Measurements from ENCODE around the gene JPT1. TPM values are rescaled to one million over a fixed set of nuclear protein-coding genes. Genes with fewer than 3 reads are reported as not detected.

The JPT1 gene
- total and polyA plus RNA-seq, 2 experiments from 2014 or later: 103 to 172 TPM

DNA sequence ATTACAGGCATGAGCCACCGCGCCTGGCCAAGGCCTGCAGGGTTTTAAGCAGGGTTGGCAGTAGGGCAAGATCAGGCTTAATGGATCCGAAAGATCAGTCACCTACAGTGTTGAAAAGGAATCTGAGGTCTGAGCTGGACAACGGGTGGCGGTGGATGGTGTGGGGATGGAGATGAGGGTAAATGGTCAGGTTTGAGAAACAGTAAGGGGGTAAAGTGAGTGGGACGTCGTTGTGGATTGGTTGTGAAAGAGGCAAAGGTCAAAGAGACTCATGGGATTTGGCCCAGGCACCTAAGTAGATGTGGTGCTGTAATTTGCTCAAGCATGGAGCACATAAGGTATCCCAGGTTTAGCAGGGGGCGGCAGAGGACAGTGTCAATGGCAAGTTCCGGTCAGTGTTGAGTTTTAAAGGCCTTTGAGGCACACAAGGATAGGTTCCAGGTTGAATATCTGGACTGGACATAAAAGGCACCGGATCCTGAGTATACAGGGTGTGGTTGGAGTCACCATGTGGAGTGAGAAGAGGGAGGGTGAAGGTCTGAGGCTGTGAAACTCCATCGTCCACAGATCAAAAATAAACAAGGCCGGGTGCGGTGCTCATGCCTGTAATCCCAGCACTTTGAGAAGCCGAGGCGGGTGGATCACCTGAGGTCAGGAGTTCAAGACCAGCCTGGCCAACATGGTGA is 67.7 kb downstream of the JPT1 start:
- no peaks in the 10 kb centered on the region for H3K36me3 ChIP-seq (replicated peaks; ENCODE audit: insufficient read depth, low read depth)
- H3K4me1 ChIP-seq (ENCODE audit: insufficient read depth): peaks cover 48% of the 10 kb centered on the region
- TF ChIP-seq, protein P1, sequence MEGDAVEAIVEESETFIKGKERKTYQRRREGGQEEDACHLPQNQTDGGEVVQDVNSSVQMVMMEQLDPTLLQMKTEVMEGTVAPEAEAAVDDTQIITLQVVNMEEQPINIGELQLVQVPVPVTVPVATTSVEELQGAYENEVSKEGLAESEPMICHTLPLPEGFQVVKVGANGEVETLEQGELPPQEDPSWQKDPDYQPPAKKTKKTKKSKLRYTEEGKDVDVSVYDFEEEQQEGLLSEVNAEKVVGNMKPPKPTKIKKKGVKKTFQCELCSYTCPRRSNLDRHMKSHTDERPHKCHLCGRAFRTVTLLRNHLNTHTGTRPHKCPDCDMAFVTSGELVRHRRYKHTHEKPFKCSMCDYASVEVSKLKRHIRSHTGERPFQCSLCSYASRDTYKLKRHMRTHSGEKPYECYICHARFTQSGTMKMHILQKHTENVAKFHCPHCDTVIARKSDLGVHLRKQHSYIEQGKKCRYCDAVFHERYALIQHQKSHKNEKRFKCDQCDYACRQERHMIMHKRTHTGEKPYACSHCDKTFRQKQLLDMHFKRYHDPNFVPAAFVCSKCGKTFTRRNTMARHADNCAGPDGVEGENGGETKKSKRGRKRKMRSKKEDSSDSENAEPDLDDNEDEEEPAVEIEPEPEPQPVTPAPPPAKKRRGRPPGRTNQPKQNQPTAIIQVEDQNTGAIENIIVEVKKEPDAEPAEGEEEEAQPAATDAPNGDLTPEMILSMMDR (IDR thresholded peaks at IDR 0.05; ENCODE audit: poor library complexity): no peak
- TF ChIP-seq EZH2phosphoT487 (IDR thresholded peaks at IDR 0.05; ENCODE audit: low read depth, severe bottlenecking, unreplicated experiment) (no peak), EZH2 (IDR thresholded peaks at IDR 0.05; ENCODE audit: borderline replicate concordance) (no peak)
- peak overlapping the region; percentile 99 for H3K27ac ChIP-seq
- peak overlapping the region; percentile 91 for H3K4me2 ChIP-seq
- WGBS (ENCODE audit: low lambda C conversion rate, missing lambda C conversion rate): 72% methylated on average over 15 of the region's 15 CpGs
- no peak overlapping the region for H2AFZ ChIP-seq
- peak; percentile 44 for DNase-seq (ENCODE audit: low spot score)
- no peaks in the 10 kb centered on the region for H3K27me3 ChIP-seq
- no peaks in the 10 kb centered on the region for H3K9me2 ChIP-seq (replicated peaks; ENCODE audit: insufficient read depth)
- H3K79me2 ChIP-seq: peaks cover 29% of the 10 kb centered on the region
- no peaks in the 10 kb centered on the region for H4K20me1 ChIP-seq (ENCODE audit: insufficient read depth, poor library complexity, severe bottlenecking)
- no peak overlapping the region for H3K4me3 ChIP-seq
- no peaks in the 10 kb centered on the region for H3K9me3 ChIP-seq (ENCODE audit: low read depth)

Small RNAs within 50 kb of the gene (small RNA-seq; reads per million reads assigned to genes)
- not detected for gene RF00019

Other genes starting within 250 kb of the JPT1 start
- 0.48 and 1.6 TPM in 2 replicates for gene USH1G, start 231.3 kb downstream of the JPT1 start, total RNA-seq
- gene USH1G, start 231.3 kb downstream of the JPT1 start, polyA plus RNA-seq: 0.46 and 0.65 TPM in 2 replicates
- gene OTOP2, start 230.2 kb downstream of the JPT1 start, total RNA-seq: 0.16 and 1.1 TPM in 2 replicates
- 0.19 TPM in 1 of 2 replicates, not detected in the other for gene OTOP2, start 230.2 kb downstream of the JPT1 start, polyA plus RNA-seq
- 0.43 and 0.60 TPM in 2 replicates for gene OTOP3, start 218.6 kb downstream of the JPT1 start, total RNA-seq
- gene OTOP3, start 218.6 kb downstream of the JPT1 start, polyA plus RNA-seq: not detected in 2 replicates
- gene HID1, start 181.8 kb downstream of the JPT1 start, total RNA-seq: 13.2 and 15.3 TPM in 2 replicates
- 43.4 and 55.5 TPM in 2 replicates for gene HID1, start 181.8 kb downstream of the JPT1 start, polyA plus RNA-seq
- gene CDR2L, start 166.9 kb downstream of the JPT1 start, total RNA-seq: 12.8 and 16.4 TPM in 2 replicates
- gene CDR2L, start 166.9 kb downstream of the JPT1 start, polyA plus RNA-seq: 14.6 and 17.0 TPM in 2 replicates
- gene MRPL58, start 141.8 kb downstream of the JPT1 start, total RNA-seq: 39.3 and 49.5 TPM in 2 replicates
- gene MRPL58, start 141.8 kb downstream of the JPT1 start, polyA plus RNA-seq: 29.8 and 39.3 TPM in 2 replicates
- gene ATP5PD, start 107.5 kb downstream of the JPT1 start, total RNA-seq: 246 and 296 TPM in 2 replicates
- 307 and 332 TPM in 2 replicates for gene ATP5PD, start 107.5 kb downstream of the JPT1 start, polyA plus RNA-seq
- gene KCTD2, start 107.3 kb downstream of the JPT1 start, total RNA-seq: 17.5 and 19.1 TPM in 2 replicates
- 10.1 and 12.7 TPM in 2 replicates for gene KCTD2, start 107.3 kb downstream of the JPT1 start, polyA plus RNA-seq
- 11.9 and 12.7 TPM in 2 replicates for gene SLC16A5, start 66.6 kb downstream of the JPT1 start, total RNA-seq
- gene SLC16A5, start 66.6 kb downstream of the JPT1 start, polyA plus RNA-seq: 12.8 and 15.8 TPM in 2 replicates
- gene ARMC7, start 44.5 kb downstream of the JPT1 start, total RNA-seq: 2.6 and 3.5 TPM in 2 replicates
- 4.0 and 4.5 TPM in 2 replicates for gene ARMC7, start 44.5 kb downstream of the JPT1 start, polyA plus RNA-seq
- 46.3 and 66.8 TPM in 2 replicates for gene NT5C, start 22.8 kb downstream of the JPT1 start, total RNA-seq
- 73.3 and 82.2 TPM in 2 replicates for gene NT5C, start 22.8 kb downstream of the JPT1 start, polyA plus RNA-seq
- 112 and 115 TPM in 2 replicates for gene SUMO2, start 28.4 kb upstream of the JPT1 start, total RNA-seq
- 424 and 434 TPM in 2 replicates for gene SUMO2, start 28.4 kb upstream of the JPT1 start, polyA plus RNA-seq
- gene NUP85, start 51.2 kb upstream of the JPT1 start, total RNA-seq: 28.6 and 33.6 TPM in 2 replicates
- gene NUP85, start 51.2 kb upstream of the JPT1 start, polyA plus RNA-seq: 38.8 and 45.5 TPM in 2 replicates
- 17.7 and 24.4 TPM in 2 replicates for gene GGA3, start 107.1 kb upstream of the JPT1 start, total RNA-seq
- gene GGA3, start 107.1 kb upstream of the JPT1 start, polyA plus RNA-seq: 20.2 and 26.0 TPM in 2 replicates
- 43.4 and 47.5 TPM in 2 replicates for gene MRPS7, start 107.4 kb upstream of the JPT1 start, total RNA-seq
- 94.9 and 102 TPM in 2 replicates for gene MRPS7, start 107.4 kb upstream of the JPT1 start, polyA plus RNA-seq
- gene MIF4GD, start 116.7 kb upstream of the JPT1 start, total RNA-seq: 11.0 and 12.4 TPM in 2 replicates
- gene MIF4GD, start 116.7 kb upstream of the JPT1 start, polyA plus RNA-seq: 23.6 and 31.4 TPM in 2 replicates
- gene SLC25A19, start 134.9 kb upstream of the JPT1 start, total RNA-seq: 4.6 and 10.8 TPM in 2 replicates
- gene SLC25A19, start 134.9 kb upstream of the JPT1 start, polyA plus RNA-seq: 7.6 and 8.4 TPM in 2 replicates